Measurements from ENCODE around the gene OR6K2. TPM values are rescaled to one million over a fixed set of nuclear protein-coding genes. Genes with fewer than 3 reads are reported as not detected.

OR6K2 gene
- total RNA-seq, 4 donors from 2014 or later = not detected

- Histone ChIP-seq H3K4me3 (no peak overlapping the region), H3K27ac (no peak overlapping the region), H3K9me3 (no peaks in the 10 kb centered on the region), H3K4me1 (no peaks in the 10 kb centered on the region), H3K36me3 (no peaks in the 10 kb centered on the region), H3K27me3 (no peaks in the 10 kb centered on the region)
- ATAC-seq (no peak), DNase-seq (no peak)
- in situ Hi-C loops (cut with MboI; ENCODE audit: low sequenced_read_pairs in 4 of 4) = no loop called here
- no peak for TF ChIP-seq POLR2A (IDR thresholded peaks at IDR 0.05)
- TF ChIP-seq CTCF (IDR thresholded peaks at IDR 0.05 in 4 of 5, conservative IDR thresholded peaks at IDR 0.05 in 1 of 5) = no peak
- intact Hi-C loops (cut with DNase I; ENCODE audit: low total_unique reads) = no loop called here
These were observed 13.4 kb downstream of the OR6K2 start for GRCh38 chr1:158687037-158687436.

- ATAC-seq (no peak), DNase-seq (no peak)
- no peaks in the 10 kb centered on the region for H3K36me3 ChIP-seq
- H3K4me1 ChIP-seq = no peaks in the 10 kb centered on the region
- no peak for TF ChIP-seq CTCF (IDR thresholded peaks at IDR 0.05 in 4 of 5, conservative IDR thresholded peaks at IDR 0.05 in 1 of 5)
- in situ Hi-C loops (cut with MboI; ENCODE audit: low sequenced_read_pairs in 4 of 4) = no loop called here
- H3K9me3 ChIP-seq = no peaks in the 10 kb centered on the region
- H3K27ac ChIP-seq = no peak within 1 kb of the TSS
- no peaks in the 10 kb centered on the region for H3K27me3 ChIP-seq
- H3K4me3 ChIP-seq = no peak within 1 kb of the TSS
- intact Hi-C loops (cut with DNase I; ENCODE audit: low total_unique reads) = no loop called here
These were observed 14.1 kb downstream of the OR6K2 start, which contains the start of gene SPTA1 for GRCh38 chr1:158686111-158687009. Gene SPTA1, minus strand, starts transcription at chr1:158686715. Its CDS starts 198 bp downstream, at chr1:158686517.

GRCh38 chr1:158685085-158685484 is 15.4 kb downstream of the OR6K2 start:
- no peaks in the 10 kb centered on the region for H3K4me1 ChIP-seq
- no peaks in the 10 kb centered on the region for H3K36me3 ChIP-seq
- H3K27ac ChIP-seq = no peak overlapping the region
- DNase-seq (no peak), ATAC-seq (no peak)
- in situ Hi-C loops (cut with MboI; ENCODE audit: low sequenced_read_pairs in 4 of 4) (no loop called here), intact Hi-C loops (cut with DNase I; ENCODE audit: low total_unique reads) (no loop called here)
- H3K27me3 ChIP-seq = no peaks in the 10 kb centered on the region
- H3K4me3 ChIP-seq = no peak overlapping the region
- no peaks in the 10 kb centered on the region for H3K9me3 ChIP-seq
- no peak for TF ChIP-seq CTCF (IDR thresholded peaks at IDR 0.05 in 4 of 5, conservative IDR thresholded peaks at IDR 0.05 in 1 of 5)
- no peak for TF ChIP-seq POLR2A (IDR thresholded peaks at IDR 0.05)

- ATAC-seq (no peak), DNase-seq (no peak)
- intact Hi-C loops (cut with DNase I; ENCODE audit: low total_unique reads) = no loop called here
- Histone ChIP-seq H3K27me3 (no peaks in the 10 kb centered on the region), H3K4me1 (no peaks in the 10 kb centered on the region), H3K36me3 (no peaks in the 10 kb centered on the region), H3K9me3 (no peaks in the 10 kb centered on the region), H3K27ac (no peak overlapping the region), H3K4me3 (no peak overlapping the region)
- in situ Hi-C loops (cut with MboI; ENCODE audit: low sequenced_read_pairs in 4 of 4) = no loop called here
- TF ChIP-seq CTCF (IDR thresholded peaks at IDR 0.05 in 4 of 5, conservative IDR thresholded peaks at IDR 0.05 in 1 of 5) (no peak), POLR2A (IDR thresholded peaks at IDR 0.05) (no peak)
These were observed 18.8 kb downstream of the OR6K2 start for GRCh38 chr1:158681606-158682005.

All from gastrocnemius medialis (tissue), 4 donors.